ENCODE results near the gene TBL3.

DNA sequence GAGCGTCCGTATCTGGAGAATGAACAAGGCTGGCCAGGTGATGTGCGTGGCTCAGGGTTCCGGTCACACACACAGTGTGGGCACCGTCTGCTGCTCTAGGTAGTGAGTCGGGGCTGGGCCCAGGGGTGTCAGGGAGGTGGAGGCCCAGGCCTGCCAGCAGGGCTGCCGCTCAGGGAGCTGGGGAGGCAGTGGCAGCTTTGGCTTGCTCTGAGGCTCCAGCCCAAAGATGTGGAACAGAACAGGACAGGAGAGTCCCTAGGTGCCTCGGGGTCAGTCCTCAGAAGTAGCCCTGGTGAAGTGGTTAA, 4.3 kb downstream of the TBL3 start:
- TF ChIP-seq, protein P1, sequence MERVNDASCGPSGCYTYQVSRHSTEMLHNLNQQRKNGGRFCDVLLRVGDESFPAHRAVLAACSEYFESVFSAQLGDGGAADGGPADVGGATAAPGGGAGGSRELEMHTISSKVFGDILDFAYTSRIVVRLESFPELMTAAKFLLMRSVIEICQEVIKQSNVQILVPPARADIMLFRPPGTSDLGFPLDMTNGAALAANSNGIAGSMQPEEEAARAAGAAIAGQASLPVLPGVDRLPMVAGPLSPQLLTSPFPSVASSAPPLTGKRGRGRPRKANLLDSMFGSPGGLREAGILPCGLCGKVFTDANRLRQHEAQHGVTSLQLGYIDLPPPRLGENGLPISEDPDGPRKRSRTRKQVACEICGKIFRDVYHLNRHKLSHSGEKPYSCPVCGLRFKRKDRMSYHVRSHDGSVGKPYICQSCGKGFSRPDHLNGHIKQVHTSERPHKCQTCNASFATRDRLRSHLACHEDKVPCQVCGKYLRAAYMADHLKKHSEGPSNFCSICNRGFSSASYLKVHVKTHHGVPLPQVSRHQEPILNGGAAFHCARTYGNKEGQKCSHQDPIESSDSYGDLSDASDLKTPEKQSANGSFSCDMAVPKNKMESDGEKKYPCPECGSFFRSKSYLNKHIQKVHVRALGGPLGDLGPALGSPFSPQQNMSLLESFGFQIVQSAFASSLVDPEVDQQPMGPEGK (CRISPR knock-in tag; IDR thresholded peaks at IDR 0.05; ENCODE audit: borderline replicate concordance): no peak
- TF ChIP-seq, protein P2, sequence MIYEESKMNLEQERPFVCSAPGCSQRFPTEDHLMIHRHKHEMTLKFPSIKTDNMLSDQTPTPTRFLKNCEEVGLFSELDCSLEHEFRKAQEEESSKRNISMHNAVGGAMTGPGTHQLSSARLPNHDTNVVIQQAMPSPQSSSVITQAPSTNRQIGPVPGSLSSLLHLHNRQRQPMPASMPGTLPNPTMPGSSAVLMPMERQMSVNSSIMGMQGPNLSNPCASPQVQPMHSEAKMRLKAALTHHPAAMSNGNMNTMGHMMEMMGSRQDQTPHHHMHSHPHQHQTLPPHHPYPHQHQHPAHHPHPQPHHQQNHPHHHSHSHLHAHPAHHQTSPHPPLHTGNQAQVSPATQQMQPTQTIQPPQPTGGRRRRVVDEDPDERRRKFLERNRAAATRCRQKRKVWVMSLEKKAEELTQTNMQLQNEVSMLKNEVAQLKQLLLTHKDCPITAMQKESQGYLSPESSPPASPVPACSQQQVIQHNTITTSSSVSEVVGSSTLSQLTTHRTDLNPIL (CRISPR knock-in tag; IDR thresholded peaks at IDR 0.05; ENCODE audit: low read depth): no peak
- TF ChIP-seq RARB (CRISPR knock-in tag; IDR thresholded peaks at IDR 0.05) (no peak), ARNTL (CRISPR knock-in tag; IDR thresholded peaks at IDR 0.05; ENCODE audit: borderline replicate concordance, low read depth) (no peak), ZNF70 (CRISPR knock-in tag; IDR thresholded peaks at IDR 0.05) (no peak), ESRRG (CRISPR knock-in tag; IDR thresholded peaks at IDR 0.05) (no peak), CSRNP3 (CRISPR knock-in tag; IDR thresholded peaks at IDR 0.05) (no peak), ZNF565 (CRISPR knock-in tag; conservative IDR thresholded peaks at IDR 0.05; ENCODE audit: low read depth) (no peak), TCF4 (CRISPR knock-in tag; IDR thresholded peaks at IDR 0.05; ENCODE audit: borderline replicate concordance) (no peak), ZC3H10 (CRISPR knock-in tag; IDR thresholded peaks at IDR 0.05) (no peak), OSR1 (CRISPR knock-in tag; IDR thresholded peaks at IDR 0.05) (no peak), TOX (CRISPR knock-in tag; IDR thresholded peaks at IDR 0.05; ENCODE audit: borderline replicate concordance) (no peak), ZFP3 (CRISPR knock-in tag; IDR thresholded peaks at IDR 0.05) (no peak)

All from SK-N-SH treated with all-trans-retinoic acid at 6 μM for 48 hours (cell line).